IPS DF 4.7 (cell line): ENCODE results near the gene ZFPM1.

Experiments
- DNase-seq: peaks from one replicate; pipeline ENCODE4 v3.0.0-alpha.2; 2013; ENCODE audit warnings: low spot score; ENCODE audit errors: extremely low read depth

ZFPM1 gene

DNA sequence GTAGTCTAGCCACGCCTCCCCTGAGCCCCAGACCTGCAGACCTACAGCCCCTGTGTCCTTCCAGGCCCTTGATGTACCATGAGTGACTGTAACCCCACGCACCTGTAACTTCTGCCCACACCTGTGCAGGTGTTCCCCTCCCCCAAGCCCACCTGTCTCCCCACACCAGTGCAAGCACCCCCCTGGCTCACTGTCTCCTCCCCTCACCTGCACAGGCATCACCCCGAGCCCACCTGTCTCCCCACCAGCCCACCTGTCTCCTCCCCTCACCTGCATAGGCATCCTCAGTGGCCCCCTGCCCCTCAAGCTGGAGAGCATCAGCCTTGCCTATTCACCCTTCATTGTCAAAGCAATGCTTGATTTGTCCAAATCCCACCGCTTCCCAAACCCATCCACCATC is 84.8 kb downstream of the ZFPM1 start:
- DNase-seq: no peak

DNA sequence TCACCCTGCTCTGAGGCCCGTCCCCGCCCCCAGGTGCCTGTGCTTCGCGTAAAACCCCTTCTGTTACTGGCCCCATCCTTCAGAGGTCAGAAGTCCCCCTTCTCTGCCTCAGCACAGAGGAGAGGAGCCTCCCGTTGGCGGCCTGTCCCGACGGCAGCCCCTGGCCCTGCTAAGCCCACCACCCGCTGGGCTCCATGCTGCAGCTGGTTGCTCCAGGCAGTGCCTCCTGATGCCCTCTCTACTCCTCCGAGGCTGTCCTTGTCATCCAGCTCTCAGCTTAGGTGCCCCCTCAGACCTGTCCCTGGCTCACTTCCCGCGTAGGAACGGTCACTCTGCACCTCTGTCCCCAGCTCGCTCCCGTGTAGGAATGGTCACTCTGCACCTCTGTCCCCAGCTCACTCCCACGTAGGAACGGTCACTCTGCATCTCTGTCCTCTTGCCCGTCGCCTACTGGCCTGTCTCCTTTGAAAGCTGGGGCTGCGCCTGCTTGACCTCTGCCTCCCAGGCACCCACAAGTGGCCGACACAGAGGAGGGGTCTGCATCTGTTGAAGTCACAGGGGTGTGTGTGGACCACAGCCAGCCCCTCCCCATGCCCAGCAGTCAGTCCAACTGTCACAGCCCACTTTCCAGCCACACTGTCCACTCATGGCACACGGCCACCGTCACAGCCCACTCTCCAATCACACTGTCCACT is 85.4 kb downstream of the ZFPM1 start:
- DNase-seq: no peak

DNA sequence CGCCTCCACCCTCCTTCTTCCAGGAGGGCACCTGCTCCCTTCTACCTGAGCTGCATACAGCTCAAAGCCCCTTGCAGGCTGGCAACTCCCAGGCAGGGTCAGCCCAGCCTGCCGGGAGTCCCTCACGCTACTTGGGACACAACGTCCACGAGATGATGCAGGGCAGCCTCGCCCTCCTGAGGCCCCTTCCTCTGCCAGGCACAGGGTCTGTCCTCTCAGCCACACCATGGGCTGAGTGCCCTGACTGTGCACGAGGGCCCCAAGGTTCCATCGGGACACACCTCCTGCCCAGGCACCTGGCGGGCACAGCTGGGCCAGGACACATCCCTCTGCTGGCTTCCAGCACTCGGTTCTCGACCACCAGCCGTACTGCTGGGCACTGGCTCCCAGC is 86.2 kb downstream of the ZFPM1 start:
- DNase-seq: no peak

DNA sequence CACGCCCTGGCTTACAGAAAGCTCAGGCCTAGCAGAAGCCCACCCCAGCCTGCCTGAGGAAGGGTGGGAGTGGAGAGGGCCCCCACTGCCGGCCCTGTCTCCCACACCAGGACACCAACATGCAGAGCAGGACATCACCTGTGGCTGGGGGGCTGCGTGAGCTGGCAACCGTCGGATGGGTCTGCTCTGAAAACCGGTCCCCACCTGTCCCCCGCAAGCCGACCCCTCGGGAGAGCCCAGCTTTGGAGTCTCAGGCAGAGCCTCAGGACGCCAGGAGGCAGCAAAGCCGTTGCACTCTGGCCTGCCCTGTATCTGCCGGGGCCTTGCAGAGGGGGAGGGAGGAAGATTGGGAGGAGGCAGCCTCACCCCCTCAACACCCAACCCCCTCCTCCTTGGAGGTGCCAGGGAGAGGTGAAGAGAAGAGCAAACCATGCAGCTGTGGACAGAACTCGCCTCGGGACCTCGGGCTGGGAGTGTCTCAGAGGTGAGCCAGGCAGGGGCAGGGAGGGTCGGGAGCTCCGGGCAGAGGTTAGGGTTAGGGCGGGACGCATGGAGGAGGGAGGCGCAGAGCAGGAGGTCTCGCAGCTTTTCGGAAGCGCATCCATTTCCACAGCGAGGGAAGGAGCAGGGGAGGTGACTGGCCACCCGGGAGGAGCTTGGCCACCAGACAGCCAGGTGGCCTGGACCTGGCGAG is 86.7 kb downstream of the ZFPM1 start:
- DNase-seq: no peak

DNA sequence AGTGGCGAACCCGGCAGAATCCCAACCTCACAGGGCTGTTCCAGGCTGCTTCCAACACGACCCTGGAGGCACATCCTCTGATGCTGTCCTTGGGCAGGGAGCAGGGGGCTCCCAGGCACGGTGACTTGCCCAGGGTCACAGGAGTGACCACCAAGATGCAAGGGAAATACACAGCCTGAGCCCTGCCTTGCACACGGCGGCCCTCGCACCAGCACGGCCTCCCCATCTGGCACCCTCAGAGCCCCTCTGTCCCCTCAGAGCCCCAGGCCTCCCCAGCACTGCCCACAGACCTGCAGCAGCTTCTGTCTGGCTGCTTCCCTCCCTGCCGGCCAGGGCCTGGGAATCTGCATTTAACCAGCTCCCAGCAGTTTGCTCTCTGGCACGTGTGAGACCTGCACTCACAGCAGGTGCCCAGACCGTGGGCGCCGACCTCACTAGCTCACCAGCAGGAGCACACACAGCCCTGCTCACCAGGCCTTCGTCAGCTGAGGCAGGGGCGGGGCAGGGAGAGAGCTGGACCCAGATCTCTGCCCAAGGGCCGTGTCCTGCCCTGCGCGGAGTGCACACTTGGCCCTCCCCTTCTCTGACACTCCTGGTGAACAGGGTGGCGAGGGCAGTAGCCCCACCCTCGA is 87.4 kb downstream of the ZFPM1 start:
- no peak for DNase-seq

DNA sequence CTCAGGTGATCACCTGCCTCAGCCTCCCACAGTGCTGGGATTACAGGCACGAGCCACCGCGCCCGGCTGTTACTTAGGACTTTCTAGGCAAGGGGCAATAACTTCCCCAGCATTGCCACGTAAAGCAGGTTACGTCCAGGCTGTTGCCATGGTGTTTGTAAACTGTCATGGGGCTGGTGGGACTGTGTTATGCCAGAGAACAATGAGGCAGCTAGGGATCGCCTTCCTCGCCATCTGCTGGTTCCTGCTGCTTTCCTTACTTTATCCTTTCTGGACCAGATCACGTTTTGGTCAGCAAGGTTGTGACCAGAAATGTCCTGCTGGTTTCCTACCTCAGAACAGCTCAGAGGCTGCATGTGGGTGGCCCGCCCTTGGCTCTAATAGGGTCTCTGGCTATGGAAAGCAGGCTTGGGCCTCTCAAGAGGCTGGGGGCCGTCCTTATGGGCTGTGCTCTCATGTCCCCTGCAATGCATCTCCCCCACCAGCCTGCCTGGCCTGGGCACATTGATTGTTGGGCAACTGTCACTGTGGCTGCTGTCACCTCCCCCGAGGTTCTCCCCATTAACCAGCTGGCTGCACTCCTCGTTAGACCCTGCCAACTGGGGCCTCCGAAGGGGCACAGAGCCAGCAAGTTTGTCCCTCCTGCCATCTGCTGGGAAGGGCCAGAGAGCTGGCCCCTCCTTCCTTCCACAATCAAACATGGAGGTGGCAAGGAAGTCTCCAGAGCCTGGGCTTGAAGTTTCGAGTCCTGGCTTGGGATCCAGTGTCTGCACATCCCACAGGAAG is 88.9 kb downstream of the ZFPM1 start:
- DNase-seq: no peak

DNA sequence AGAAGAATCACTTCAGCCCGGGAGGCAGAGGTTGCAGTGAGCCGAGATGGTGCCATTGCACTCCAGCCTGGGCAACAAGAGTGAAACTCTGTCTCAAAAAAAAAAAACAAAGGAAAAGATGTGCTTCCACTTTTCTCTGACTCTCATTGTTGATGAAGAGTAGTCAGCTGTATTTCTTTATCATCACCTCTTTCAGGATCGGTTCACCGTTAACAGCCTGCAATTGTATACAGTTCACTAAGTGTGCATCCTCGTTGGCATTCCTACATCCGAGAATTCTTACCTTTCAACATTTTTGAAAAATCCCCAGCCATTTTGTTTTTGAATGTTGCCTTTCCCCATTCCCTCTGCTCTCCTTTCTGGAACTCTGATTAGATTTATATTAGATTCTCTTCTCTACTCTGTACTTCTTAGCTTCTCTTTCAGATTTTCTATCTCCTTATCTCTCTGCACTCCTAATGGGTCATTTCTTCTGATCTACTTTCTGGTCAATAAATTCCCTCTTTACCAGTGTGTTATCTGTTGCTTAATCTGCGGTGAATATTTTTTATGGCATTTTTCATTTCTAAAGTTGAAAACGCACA is 90.2 kb downstream of the ZFPM1 start:
- DNase-seq: no peak

- DNase-seq: no peak
Measured at GRCh38 chr16:88545781-88546180, 92.7 kb downstream of the ZFPM1 start.

DNA sequence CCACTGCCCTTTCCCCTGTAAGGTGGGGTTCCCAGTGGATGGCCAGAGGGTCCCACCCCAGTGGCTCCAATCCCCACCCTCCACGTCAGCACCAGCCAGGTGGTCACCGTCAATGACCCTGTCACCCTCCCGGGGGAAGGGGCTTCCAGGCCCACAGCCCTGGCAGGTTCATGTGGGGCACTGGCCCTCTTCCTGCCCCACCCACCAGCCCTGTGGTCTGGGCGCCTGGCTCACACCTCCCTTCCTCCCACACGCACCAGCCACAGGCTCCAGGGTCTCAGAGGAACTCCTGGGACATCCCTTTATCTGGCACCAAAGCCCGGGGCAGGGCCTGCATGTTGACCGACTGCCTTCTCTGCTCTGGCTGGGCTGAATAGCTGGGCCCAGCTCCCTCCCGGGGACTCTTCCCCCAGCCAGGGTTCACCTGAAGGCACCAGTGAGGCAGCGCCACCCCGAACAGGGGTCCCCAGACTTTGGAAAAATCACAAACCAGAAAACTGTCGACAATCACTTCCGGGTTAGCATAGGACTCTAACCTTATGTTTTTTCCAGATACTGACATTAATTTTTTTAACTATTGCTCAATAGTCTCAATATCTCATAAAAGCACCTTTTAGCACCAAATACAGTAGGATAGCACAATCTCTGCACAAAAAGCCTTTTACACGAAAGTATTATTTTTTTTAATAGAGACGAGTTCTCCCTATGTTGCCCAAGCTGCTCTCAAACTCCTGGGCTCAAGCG is 95.2 kb downstream of the ZFPM1 start:
- no peak for DNase-seq

DNA sequence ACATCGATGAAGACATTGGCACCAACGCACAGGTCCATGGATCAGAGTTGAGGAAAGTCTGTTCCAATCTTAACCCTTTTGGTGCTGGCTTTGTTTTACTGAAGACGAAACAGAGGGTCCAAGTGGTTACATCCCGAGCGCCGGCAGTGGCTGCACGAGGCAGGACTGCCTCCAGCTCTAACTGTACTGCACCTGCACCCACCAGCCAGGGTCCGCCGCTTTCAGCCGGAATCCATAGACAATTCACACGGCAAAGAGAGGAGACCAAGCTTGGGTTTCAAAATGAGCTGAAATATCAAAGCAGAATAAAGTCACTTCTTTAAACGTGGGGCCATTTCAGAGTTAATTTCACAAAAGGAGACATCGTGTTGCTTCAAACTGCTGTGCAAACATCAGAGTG is 95.9 kb downstream of the ZFPM1 start:
- no peak for DNase-seq

- no peak for DNase-seq
Measured at GRCh38 chr16:88549671-88550245, 96.7 kb downstream of the ZFPM1 start.

GRCh38 chr16:88550246-88550661 is 97.2 kb downstream of the ZFPM1 start:
- no peak for DNase-seq

- no peak for DNase-seq
Measured at GRCh38 chr16:88552166-88552565, 99.1 kb downstream of the ZFPM1 start.

DNA sequence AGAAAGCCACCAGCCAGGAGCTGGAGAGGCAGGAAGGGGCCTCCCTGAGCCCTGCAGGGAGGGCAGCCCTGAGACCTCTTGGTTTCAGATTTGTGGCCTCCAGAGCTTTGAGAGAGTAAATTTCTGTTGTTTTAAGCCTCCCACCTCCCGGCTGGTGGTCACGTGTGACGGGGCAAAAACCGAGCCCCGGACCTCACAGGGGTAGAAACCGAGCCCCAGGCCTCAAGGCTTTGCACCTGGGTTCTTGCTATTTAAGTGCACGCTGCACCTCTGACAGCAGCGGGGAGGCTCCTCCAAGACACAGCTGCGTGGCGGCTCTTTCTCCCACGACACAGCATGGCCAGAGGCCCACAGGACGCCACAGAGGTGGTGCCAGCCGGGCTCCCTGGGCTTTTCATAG is 99.7 kb downstream of the ZFPM1 start:
- DNase-seq: no peak

DNA sequence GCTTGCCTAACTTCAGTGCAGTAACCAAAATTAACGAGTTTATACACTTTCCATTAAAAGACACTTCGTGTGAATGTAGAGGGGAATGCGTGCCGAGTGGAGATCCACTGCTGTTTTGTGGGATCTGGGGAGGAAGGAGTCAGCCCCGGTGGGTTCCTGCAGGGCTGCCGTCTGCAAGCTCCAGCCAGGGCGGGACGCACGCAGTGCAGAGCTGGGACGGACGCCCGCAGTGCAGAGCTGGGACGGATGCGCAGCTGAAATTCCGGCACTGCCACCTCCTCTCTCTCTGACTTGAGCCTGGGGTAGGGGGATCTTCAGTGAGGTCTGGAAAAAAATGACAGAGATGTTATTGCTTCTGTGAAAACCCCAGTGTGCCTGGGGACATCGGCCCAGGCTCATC is 100.7 kb downstream of the ZFPM1 start:
- DNase-seq: no peak

DNA sequence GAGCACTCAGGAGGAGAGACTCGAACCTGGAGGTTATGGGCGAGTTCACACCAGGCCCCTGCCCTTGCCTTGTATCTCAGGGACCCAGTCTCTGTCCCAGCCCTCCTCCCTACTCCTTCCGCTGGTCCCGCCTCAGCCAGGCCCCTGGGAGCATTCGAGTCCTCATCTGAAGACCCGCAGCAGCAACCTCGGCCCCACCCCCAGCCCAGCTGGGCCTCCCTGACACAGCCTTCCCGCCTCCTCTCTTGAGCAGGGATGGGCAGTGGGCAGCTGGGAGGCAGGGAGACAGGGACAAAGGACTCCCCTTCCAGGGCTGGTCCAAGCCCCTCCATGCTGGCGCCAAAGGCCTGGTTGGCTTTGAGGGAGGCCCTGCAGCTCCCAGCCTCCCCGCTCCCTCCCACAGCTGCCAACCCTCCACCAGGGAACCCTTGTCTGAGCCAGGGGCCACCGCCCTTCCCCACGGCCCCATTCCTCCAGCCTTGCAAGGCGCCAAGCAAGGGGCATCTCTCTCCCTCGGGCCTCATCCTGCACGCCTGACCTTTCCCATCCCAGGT is 101.7 kb downstream of the ZFPM1 start:
- DNase-seq: no peak

DNA sequence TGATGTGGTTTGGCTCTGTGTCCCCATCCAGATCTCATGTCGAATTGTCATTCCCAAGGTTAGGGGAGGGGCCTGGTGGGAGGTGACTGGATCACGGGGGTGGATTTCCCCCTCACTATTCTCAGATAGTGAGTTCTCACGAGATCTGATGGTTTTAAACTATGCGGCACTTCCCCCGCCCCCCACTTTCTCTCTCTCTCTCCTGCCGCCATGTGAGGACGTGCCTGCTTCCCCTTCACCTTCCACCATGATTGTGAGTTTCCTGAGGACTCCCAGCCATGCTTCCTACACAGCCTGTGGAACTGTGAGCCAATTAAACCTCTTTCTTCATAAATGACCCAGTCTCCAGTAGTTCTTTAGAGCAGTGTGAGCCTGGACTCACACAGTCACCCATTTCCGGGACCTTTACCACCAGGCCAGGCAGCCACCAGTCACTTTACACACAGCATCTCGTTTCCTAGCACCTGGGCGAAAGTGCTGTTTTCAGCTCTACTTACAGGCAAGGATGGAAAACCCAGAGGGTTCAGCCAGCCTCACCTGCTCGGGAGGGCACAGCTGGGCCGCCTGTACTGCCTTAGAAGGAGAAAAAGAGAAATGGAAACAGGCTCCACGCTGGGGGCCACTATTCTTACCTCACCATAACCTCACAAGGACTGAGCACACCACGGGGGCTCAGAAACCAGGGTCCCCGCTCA is 103.4 kb downstream of the ZFPM1 start:
- DNase-seq: no peak

DNA sequence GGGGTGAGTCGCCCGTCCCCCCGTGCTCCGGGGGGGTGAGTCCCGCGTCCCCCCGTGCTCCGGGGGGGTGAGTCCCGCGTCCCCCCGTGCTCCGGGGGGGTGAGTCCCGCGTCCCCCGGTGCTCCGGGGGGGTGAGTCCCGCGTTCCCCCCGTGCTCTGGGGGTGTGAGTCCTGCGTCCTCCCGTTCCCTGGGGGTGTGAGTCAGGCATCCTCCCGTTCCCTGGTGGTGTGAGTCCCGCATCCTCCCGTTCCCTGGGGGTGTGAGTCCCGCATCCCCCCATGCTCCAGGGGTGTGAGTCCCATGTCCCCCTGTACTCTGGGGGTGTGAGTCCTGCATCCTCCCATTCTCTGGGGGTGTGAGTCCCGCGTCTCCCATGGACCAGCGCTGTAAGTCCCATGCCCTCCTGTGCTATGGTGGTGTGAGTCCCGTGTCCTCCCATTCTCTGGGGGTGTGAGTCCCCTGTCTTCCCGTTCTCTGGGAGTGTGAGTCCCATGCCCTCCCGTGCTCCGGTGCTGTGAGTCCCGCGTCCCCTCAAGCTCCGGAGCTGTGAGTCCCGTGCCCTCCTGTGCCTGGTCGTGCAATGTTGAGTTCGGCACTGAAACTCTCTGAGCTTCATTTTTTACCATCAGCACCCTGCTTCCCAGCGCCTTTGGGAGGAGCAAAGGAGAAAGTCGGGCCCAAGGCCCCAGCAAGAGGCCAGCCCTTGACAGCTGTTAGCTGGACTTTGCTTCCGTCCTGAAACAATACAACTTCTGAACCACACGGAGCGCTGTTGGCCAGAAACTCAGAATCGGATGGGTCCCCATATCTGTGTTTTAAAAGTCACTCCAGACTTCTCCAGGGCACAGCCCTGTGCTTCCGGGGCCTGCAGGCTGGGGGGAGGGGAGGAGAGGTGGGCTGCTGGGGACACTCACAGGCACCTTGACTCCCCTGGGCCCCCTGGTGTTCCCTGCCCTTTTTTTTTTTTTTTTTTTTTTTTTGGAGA is 105.7 kb downstream of the ZFPM1 start:
- no peak for DNase-seq
